Tibial nerve (tissue), 4 donors: ENCODE data around the gene CCDC91.

Experiments used
- CTCF ChIP-seq, 5 experiments: fragments of 200-600 bp in 3 of 5; fragments of 450-650 bp in 2 of 5; sonication (generic) in 3 of 5; IDR thresholded peaks; one replicate each; pipeline ENCODE4 v1.5.1; 2016 to 2019; ENCODE audit warnings: antibody characterized with exemption in 5 of 5, mild to moderate bottlenecking in 3 of 5, moderate library complexity in 2 of 5
- EP300 ChIP-seq, 2 donors: sonication (generic); formaldehyde crosslinking; IDR thresholded peaks; one replicate each; pipeline ENCODE4 v1.6.1; 2017; ENCODE audit warnings: antibody characterized with exemption in 2 of 2, mild to moderate bottlenecking in 1 of 2
- POLR2A ChIP-seq, 2 donors: fragments of 450-650 bp; IDR thresholded peaks; one replicate each; pipeline ENCODE4 v1.6.1; 2017; ENCODE audit warnings: antibody characterized with exemption in 2 of 2, mild to moderate bottlenecking in 2 of 2, moderate library complexity in 2 of 2

- no peak for TF ChIP-seq POLR2A (IDR thresholded peaks at IDR 0.05)
- no peak for TF ChIP-seq CTCF (IDR thresholded peaks at IDR 0.05)
- no peak for TF ChIP-seq EP300 (IDR thresholded peaks at IDR 0.05)
Observed at GRCh38 chr12:28240853-28241252, 50.6 kb downstream of the CCDC91 start.
